Panc1 (cell line): Measurements from ENCODE around the gene TAF11L13. TPM values are rescaled to one million over a fixed set of nuclear protein-coding genes. Genes with fewer than 3 reads are reported as not detected.

Experiments
- ATAC-seq: fragments of 200-7000 bp; cut with Tn5 transposase; 2 replicates; pipeline ENCODE4 v1.9.1; 2020; ENCODE audit warnings: mild to moderate bottlenecking, moderate library complexity
- BruUV-seq: library from RNA; stranded (reverse); fragments of 400-500 nt; replicated peaks from 2 replicates; lab custom pipeline; 2021; lab: Mats Ljungman, UMichigan
- CTCF ChIA-PET: fragments of 300-600 bp; sonication (Branson Sonifier 250); formaldehyde crosslinking; loops from one replicate; lab custom pipeline; 2022; ENCODE audit warnings: antibody characterized with exemption; lab: Charles Lee
- POLR2A ChIA-PET: fragments of 300-600 bp; sonication (Branson Sonifier 250); formaldehyde crosslinking; loops from one replicate; lab custom pipeline; 2022; ENCODE audit warnings: antibody characterized with exemption; lab: Charles Lee
- DNase-seq: peaks from one replicate; pipeline ENCODE4 v3.0.0-alpha.2; 2010; ENCODE audit warnings: low read depth, low spot score
- H3K27ac ChIP-seq: 2 replicates; pipeline ENCODE4 v1.5.1; 2011; ENCODE audit warnings: mild to moderate bottlenecking, low read length, inconsistent platforms
- H3K27me3 ChIP-seq: fragments of 200-500 bp; sonication (Bioruptor generic); 2 replicates; pipeline ENCODE4 v1.6.0; 2014; ENCODE audit warnings: low read length, inconsistent platforms; ENCODE audit not compliant: control insufficient read depth, insufficient read depth
- H3K36me3 ChIP-seq: fragments of 200-500 bp; sonication (Bioruptor generic); 2 replicates; pipeline ENCODE4 v1.5.1; 2014; ENCODE audit warnings: inconsistent platforms, mild to moderate bottlenecking, low read length, moderate library complexity; ENCODE audit not compliant: control insufficient read depth, insufficient read depth
- H3K4me1 ChIP-seq: 2 replicates; pipeline ENCODE4 v1.5.1; 2011; ENCODE audit warnings: inconsistent platforms, mild to moderate bottlenecking, low read length, moderate library complexity; ENCODE audit not compliant: control insufficient read depth, insufficient read depth
- H3K4me3 ChIP-seq, 2 experiments: 2 replicates each; pipeline ENCODE4 v1.5.1; 2011 to 2012; ENCODE audit warnings: low read depth in 2 of 2, low read length in 2 of 2, mild to moderate bottlenecking in 2 of 2, inconsistent platforms in 1 of 2, moderate library complexity in 1 of 2
- H3K9me3 ChIP-seq: fragments of 200-500 bp; sonication (Bioruptor generic); 2 replicates; pipeline ENCODE4 v1.5.1; 2014; ENCODE audit warnings: low read depth, mild to moderate bottlenecking, inconsistent platforms, low read length, moderate library complexity; ENCODE audit not compliant: control insufficient read depth, insufficient read depth
- POLR2AphosphoS5 ChIP-seq: IDR thresholded peaks from 2 replicates; pipeline ENCODE4 v1.6.1; 2012; ENCODE audit warnings: mild to moderate bottlenecking, low read depth, low read length, moderate library complexity
- SIN3A ChIP-seq: IDR thresholded peaks from 2 replicates; pipeline ENCODE4 v1.6.1; 2012; ENCODE audit warnings: low read depth, mild to moderate bottlenecking, low read length, moderate library complexity, borderline replicate concordance; ENCODE audit not compliant: insufficient read depth
- TCF7L2 ChIP-seq: IDR thresholded peaks from 2 replicates; pipeline ENCODE4 v1.6.1; 2011; ENCODE audit warnings: mild to moderate bottlenecking, low read depth, low read length, inconsistent platforms
- in situ Hi-C: cut with HindIII; loops from 2 replicates; pipeline ENCODE4 v1.10.0; 2016; ENCODE audit warnings: low sequenced_read_pairs, low pct_unique_long_range_greater_than_20kb
- intact Hi-C: fragments of 100-400 bp; cut with micrococcal nuclease; formaldehyde crosslinking; loops from one replicate; pipeline ENCODE4 v1.10.0; 2022; ENCODE audit not compliant: unreplicated experiment
- total RNA-seq: library from RNA; stranded (reverse); gene quantifications from one replicate; pipeline ENCODE4 v1.2.1, GENCODE V29; 2021; ENCODE audit not compliant: unreplicated experiment
- TF ChIP-seq, protein P1 (sequence below): fragments of 450-650 bp; IDR thresholded peaks from 2 replicates; pipeline ENCODE4 v1.5.1; 2017; ENCODE audit warnings: mild to moderate bottlenecking
- TF ChIP-seq, protein P2 (sequence below), 2 experiments: IDR thresholded peaks; 2 replicates each; pipeline ENCODE4 v1.6.1; 2011 to 2012; ENCODE audit warnings: low read depth in 2 of 2, control low read depth in 1 of 2, low read length in 1 of 2, mild to moderate bottlenecking in 1 of 2, moderate library complexity in 1 of 2; ENCODE audit not compliant: insufficient read depth in 1 of 2

The TAF11L13 gene
- total RNA-seq, 1 experiment from 2014 or later: not detected

DNA sequence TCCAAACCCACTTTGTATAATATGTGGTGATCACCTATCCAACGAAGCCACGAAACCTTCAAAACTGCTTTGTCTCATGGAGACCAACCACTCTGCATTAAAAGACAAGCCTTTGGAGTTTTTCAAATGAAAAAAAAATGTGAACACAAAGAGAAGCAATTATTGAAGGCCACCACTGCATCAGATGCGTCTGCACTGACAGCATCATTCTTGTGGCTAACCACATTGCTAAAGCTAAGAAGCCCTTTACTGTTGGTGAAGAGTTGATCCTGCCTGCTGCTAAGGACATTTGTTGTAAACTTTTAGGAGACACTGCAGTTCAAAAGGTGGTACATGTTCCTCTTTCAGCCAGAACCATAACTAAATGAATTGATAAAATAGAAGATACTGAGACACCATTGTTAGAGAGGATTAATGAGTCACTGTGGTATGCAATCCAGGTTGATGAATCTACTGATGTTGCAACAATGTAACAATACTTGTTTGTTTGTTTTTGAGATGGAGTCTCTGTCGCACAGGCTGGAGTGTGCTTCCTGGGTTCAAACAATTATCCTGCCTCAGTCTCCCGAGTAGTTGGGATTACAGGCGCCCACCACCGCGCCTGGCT, 47.8 kb downstream of the TAF11L13 start:
- H3K27ac ChIP-seq: no peak overlapping the region
- CTCF ChIA-PET: no interaction called here
- intact Hi-C loops: no loop called here
- in situ Hi-C loops: no loop called here
- H3K4me3 ChIP-seq: no peak overlapping the region
- BruUV-seq: no TSS peak
- H3K4me1 ChIP-seq: no peaks in the 10 kb centered on the region
- peak; percentile 8 for DNase-seq
- no peak for ATAC-seq
- H3K36me3 ChIP-seq: no peaks in the 10 kb centered on the region
- POLR2A ChIA-PET: no interaction called here
- no peaks in the 10 kb centered on the region for H3K27me3 ChIP-seq
- TF ChIP-seq SIN3A (no peak), POLR2AphosphoS5 (no peak), TCF7L2 (no peak)
- TF ChIP-seq, protein P1, sequence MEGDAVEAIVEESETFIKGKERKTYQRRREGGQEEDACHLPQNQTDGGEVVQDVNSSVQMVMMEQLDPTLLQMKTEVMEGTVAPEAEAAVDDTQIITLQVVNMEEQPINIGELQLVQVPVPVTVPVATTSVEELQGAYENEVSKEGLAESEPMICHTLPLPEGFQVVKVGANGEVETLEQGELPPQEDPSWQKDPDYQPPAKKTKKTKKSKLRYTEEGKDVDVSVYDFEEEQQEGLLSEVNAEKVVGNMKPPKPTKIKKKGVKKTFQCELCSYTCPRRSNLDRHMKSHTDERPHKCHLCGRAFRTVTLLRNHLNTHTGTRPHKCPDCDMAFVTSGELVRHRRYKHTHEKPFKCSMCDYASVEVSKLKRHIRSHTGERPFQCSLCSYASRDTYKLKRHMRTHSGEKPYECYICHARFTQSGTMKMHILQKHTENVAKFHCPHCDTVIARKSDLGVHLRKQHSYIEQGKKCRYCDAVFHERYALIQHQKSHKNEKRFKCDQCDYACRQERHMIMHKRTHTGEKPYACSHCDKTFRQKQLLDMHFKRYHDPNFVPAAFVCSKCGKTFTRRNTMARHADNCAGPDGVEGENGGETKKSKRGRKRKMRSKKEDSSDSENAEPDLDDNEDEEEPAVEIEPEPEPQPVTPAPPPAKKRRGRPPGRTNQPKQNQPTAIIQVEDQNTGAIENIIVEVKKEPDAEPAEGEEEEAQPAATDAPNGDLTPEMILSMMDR: no peak
- TF ChIP-seq, protein P2, sequence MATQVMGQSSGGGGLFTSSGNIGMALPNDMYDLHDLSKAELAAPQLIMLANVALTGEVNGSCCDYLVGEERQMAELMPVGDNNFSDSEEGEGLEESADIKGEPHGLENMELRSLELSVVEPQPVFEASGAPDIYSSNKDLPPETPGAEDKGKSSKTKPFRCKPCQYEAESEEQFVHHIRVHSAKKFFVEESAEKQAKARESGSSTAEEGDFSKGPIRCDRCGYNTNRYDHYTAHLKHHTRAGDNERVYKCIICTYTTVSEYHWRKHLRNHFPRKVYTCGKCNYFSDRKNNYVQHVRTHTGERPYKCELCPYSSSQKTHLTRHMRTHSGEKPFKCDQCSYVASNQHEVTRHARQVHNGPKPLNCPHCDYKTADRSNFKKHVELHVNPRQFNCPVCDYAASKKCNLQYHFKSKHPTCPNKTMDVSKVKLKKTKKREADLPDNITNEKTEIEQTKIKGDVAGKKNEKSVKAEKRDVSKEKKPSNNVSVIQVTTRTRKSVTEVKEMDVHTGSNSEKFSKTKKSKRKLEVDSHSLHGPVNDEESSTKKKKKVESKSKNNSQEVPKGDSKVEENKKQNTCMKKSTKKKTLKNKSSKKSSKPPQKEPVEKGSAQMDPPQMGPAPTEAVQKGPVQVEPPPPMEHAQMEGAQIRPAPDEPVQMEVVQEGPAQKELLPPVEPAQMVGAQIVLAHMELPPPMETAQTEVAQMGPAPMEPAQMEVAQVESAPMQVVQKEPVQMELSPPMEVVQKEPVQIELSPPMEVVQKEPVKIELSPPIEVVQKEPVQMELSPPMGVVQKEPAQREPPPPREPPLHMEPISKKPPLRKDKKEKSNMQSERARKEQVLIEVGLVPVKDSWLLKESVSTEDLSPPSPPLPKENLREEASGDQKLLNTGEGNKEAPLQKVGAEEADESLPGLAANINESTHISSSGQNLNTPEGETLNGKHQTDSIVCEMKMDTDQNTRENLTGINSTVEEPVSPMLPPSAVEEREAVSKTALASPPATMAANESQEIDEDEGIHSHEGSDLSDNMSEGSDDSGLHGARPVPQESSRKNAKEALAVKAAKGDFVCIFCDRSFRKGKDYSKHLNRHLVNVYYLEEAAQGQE (IDR thresholded peaks at IDR 0.05; ENCODE audit: insufficient read depth in 1 of 2, low read depth in 2 of 2, low read length in 1 of 2): no peak
- H3K9me3 ChIP-seq: no peaks in the 10 kb centered on the region

DNA sequence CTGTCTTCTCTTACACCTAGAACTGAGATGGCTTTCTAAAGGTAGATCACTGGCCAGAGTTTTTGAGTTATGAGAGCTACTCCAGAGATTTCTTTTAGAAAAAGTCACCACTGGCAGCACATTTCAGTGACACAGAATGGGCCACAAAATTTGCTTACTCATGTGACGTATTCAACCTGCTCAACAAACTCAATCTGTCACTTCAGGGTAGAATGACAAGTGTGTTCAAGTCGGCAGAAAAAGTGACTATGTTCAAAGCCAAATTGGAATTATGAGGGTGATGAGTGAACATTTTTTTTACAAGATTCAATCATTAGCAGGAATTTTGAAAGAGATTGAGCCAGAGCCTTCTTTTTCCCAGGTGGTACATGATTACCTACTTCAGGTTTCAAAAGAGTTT, 48.8 kb downstream of the TAF11L13 start:
- no peaks in the 10 kb centered on the region for H3K36me3 ChIP-seq
- no peak overlapping the region for H3K4me3 ChIP-seq
- no peaks in the 10 kb centered on the region for H3K9me3 ChIP-seq
- intact Hi-C loops: no loop called here
- BruUV-seq: no TSS peak
- no peak for ATAC-seq
- CTCF ChIA-PET: no interaction called here
- no peaks in the 10 kb centered on the region for H3K4me1 ChIP-seq
- H3K27ac ChIP-seq: no peak overlapping the region
- TF ChIP-seq, protein P1: no peak
- no peak for TF ChIP-seq TCF7L2
- no peak for TF ChIP-seq SIN3A
- no peak for TF ChIP-seq POLR2AphosphoS5
- TF ChIP-seq, protein P2 (IDR thresholded peaks at IDR 0.05; ENCODE audit: insufficient read depth in 1 of 2, low read depth in 2 of 2, low read length in 1 of 2): no peak
- DNase-seq: no peak
- in situ Hi-C loops: no loop called here
- no peaks in the 10 kb centered on the region for H3K27me3 ChIP-seq
- POLR2A ChIA-PET: no interaction called here
